SK-N-SH (cell line): ENCODE measurements around the gene ZC3H12A. TPM values are rescaled to one million over a fixed set of nuclear protein-coding genes. Genes with fewer than 3 reads are reported as not detected.

Source experiments
- CTCF ChIA-PET: fragments of 300-600, 350-600 bp; formaldehyde crosslinking; extraction: SDS; loops from one replicate; lab custom pipeline; 2021; lab: Yijun Ruan, JAX
- POLR2A ChIA-PET: fragments of 350-600 bp; sonication (Branson Sonifier 250); formaldehyde crosslinking; extraction: SDS; loops from one replicate; lab custom pipeline; 2020; ENCODE audit warnings: antibody characterized with exemption, inconsistent platforms; lab: Yijun Ruan, JAX
- DNase-seq: peaks from one replicate; pipeline ENCODE4 v3.0.0; 2012
- H2AFZ ChIP-seq: fragments of 200-600 bp; sonication (generic); 2 replicates; pipeline ENCODE4 v1.8.1; 2016; ENCODE audit warnings: antibody characterized with exemption, mild to moderate bottlenecking, low read depth
- H3F3A ChIP-seq: fragments of 200-600 bp; sonication (generic); replicated peaks from 2 replicates; pipeline ENCODE3; 2016; ENCODE audit warnings: antibody characterized with exemption, mild to moderate bottlenecking; ENCODE audit not compliant: insufficient read depth
- H3K27ac ChIP-seq, 2 experiments: fragments of 200-500 bp in 1 of 2; fragments of 200-600 bp in 1 of 2; sonication (Bioruptor generic) in 1 of 2; sonication (generic), shearing (Covaris generic) in 1 of 2; 2 replicates each; pipeline versions ENCODE4 v1.5.1 to v1.6.1; 2014 to 2016; ENCODE audit warnings: low read depth in 2 of 2, inconsistent platforms in 1 of 2, low read length in 1 of 2, mild to moderate bottlenecking in 1 of 2, mixed read lengths in 1 of 2
- H3K27me3 ChIP-seq: fragments of 200-600 bp; sonication (generic), shearing (Covaris generic); 2 replicates; pipeline ENCODE4 v1.6.1; 2016; ENCODE audit warnings: mixed run types; ENCODE audit not compliant: insufficient read depth
- H3K36me3 ChIP-seq, 2 experiments: fragments of 200-500 bp in 1 of 2; fragments of 200-600 bp in 1 of 2; sonication (Bioruptor generic) in 1 of 2; sonication (generic) in 1 of 2; replicated peaks in 1 of 2; 2 replicates each; pipeline versions ENCODE3 to v1.5.1; 2014 to 2016; ENCODE audit warnings: low read length in 1 of 2, mild to moderate bottlenecking in 1 of 2; ENCODE audit not compliant: insufficient read depth in 2 of 2, control insufficient read depth in 1 of 2
- H3K4me1 ChIP-seq, 2 experiments: fragments of 200-500 bp in 1 of 2; fragments of 200-600 bp in 1 of 2; sonication (Bioruptor generic) in 1 of 2; sonication (generic), shearing (Covaris generic) in 1 of 2; 2 replicates each; pipeline versions ENCODE4 v1.5.1 to v1.6.1; 2014 to 2016; ENCODE audit warnings: low read depth in 1 of 2, low read length in 1 of 2, mixed run types in 1 of 2; ENCODE audit not compliant: insufficient read depth in 2 of 2, control insufficient read depth in 1 of 2
- H3K4me2 ChIP-seq: fragments of 200-600 bp; sonication (generic), shearing (Covaris generic); 2 replicates; pipeline ENCODE4 v1.6.1; 2017; ENCODE audit warnings: mixed run types
- H3K4me3 ChIP-seq, 2 experiments: fragments of 200-500 bp in 1 of 2; fragments of 200-600 bp in 1 of 2; sonication (Bioruptor generic) in 1 of 2; sonication (generic), shearing (Covaris generic) in 1 of 2; 2 replicates each; pipeline versions ENCODE4 v1.5.1 to v1.8.1; 2014 to 2016; ENCODE audit warnings: low read depth in 2 of 2, inconsistent platforms in 1 of 2, low read length in 1 of 2, mild to moderate bottlenecking in 1 of 2, mixed read lengths in 1 of 2, moderate library complexity in 1 of 2
- H3K79me2 ChIP-seq: fragments of 200-600 bp; sonication (generic); 2 replicates; pipeline ENCODE4 v1.8.1; 2017; ENCODE audit warnings: mild to moderate bottlenecking; ENCODE audit not compliant: insufficient read depth
- H3K9ac ChIP-seq: fragments of 200-600 bp; sonication (generic); 2 replicates; pipeline ENCODE4 v1.6.1; 2017; ENCODE audit warnings: mixed run types
- H3K9me2 ChIP-seq: fragments of 200-600 bp; sonication (generic); 2 replicates; pipeline ENCODE4 v1.6.1; 2017; ENCODE audit warnings: mixed run types
- H3K9me3 ChIP-seq: fragments of 200-600 bp; sonication (generic); 2 replicates; pipeline ENCODE4 v1.6.1; 2017; ENCODE audit warnings: mixed run types, mild to moderate bottlenecking, moderate library complexity
- H4K20me1 ChIP-seq: fragments of 200-600 bp; sonication (generic); 2 replicates; pipeline ENCODE4 v1.6.1; 2017; ENCODE audit warnings: mild to moderate bottlenecking, mixed run types; ENCODE audit not compliant: insufficient read depth
- CTCF ChIP-seq: fragments of 200-600 bp; sonication (generic); IDR thresholded peaks from 2 replicates; pipeline ENCODE4 v1.6.1; 2017; ENCODE audit warnings: antibody characterized with exemption, mild to moderate bottlenecking, moderate library complexity
- EP300 ChIP-seq, 2 experiments: IDR thresholded peaks; 2 replicates each; pipeline versions ENCODE4 v1.4.0 to v1.6.1; 2012; ENCODE audit warnings: borderline replicate concordance in 1 of 2, low read depth in 1 of 2, low read length in 1 of 2
- FOSL2 ChIP-seq: IDR thresholded peaks from 2 replicates; pipeline ENCODE4 v1.4.0; 2012; ENCODE audit warnings: low read depth, mild to moderate bottlenecking, moderate library complexity, borderline replicate concordance
- FOXJ3 ChIP-seq: sonication (generic); formaldehyde crosslinking; IDR thresholded peaks from 2 replicates; pipeline ENCODE4 v1.5.1; 2020; ENCODE audit warnings: mild to moderate bottlenecking, missing genetic modification reagents
- FOXM1 ChIP-seq: IDR thresholded peaks from 2 replicates; pipeline ENCODE4 v1.4.0; 2012; ENCODE audit warnings: low read depth, mild to moderate bottlenecking
- GABPA ChIP-seq: IDR thresholded peaks from 2 replicates; pipeline ENCODE4 v1.4.0; 2012; ENCODE audit warnings: low read depth, mild to moderate bottlenecking
- IRF3 ChIP-seq: fragments of 150-350 bp; IDR thresholded peaks from 2 replicates; pipeline ENCODE4 v1.6.1; 2016; ENCODE audit warnings: mild to moderate bottlenecking, low read depth, low read length
- JUND ChIP-seq: IDR thresholded peaks from 2 replicates; pipeline ENCODE4 v1.4.0; 2012
- MEF2A ChIP-seq: IDR thresholded peaks from 2 replicates; pipeline ENCODE4 v1.4.0; 2012; ENCODE audit warnings: low read depth, borderline replicate concordance
- NFIC ChIP-seq: IDR thresholded peaks from 2 replicates; pipeline ENCODE4 v1.4.0; 2012; ENCODE audit warnings: borderline replicate concordance
- NRF1 ChIP-seq: IDR thresholded peaks from 2 replicates; pipeline ENCODE4 v1.6.1; 2012; ENCODE audit warnings: low read depth, mild to moderate bottlenecking, low read length
- POLR2AphosphoS5 ChIP-seq: IDR thresholded peaks from 2 replicates; pipeline ENCODE4 v1.6.1; 2012; ENCODE audit warnings: low read depth, low read length
- RFX5 ChIP-seq: IDR thresholded peaks from 2 replicates; pipeline ENCODE4 v1.6.1; 2012; ENCODE audit warnings: mild to moderate bottlenecking, improper control_type of control experiment, low read length
- SIN3A ChIP-seq: IDR thresholded peaks from 2 replicates; pipeline ENCODE4 v1.6.1; 2012; ENCODE audit warnings: low read depth, mild to moderate bottlenecking, low read length, moderate library complexity, borderline replicate concordance
- TAF1 ChIP-seq: IDR thresholded peaks from 2 replicates; pipeline ENCODE4 v1.6.1; 2012; ENCODE audit warnings: low read depth, mild to moderate bottlenecking, low read length, moderate library complexity, borderline replicate concordance
- YY1 ChIP-seq: IDR thresholded peaks from 2 replicates; pipeline ENCODE4 v1.4.0; 2012; ENCODE audit warnings: low read depth, mild to moderate bottlenecking
- ZBTB33 ChIP-seq: IDR thresholded peaks from 2 replicates; pipeline ENCODE4 v1.4.0; 2012; ENCODE audit warnings: low read depth, borderline replicate concordance
- WGBS: methylation state at CpG from one replicate; pipeline ENCODE4 v1.1.6; 2017; ENCODE audit warnings: low lambda C conversion rate; 5-methylcytosine and 5-hydroxymethylcytosine counted together
- polyA plus RNA-seq, 3 experiments: library from polyadenylated mRNA; depleted of rRNA; stranded (reverse); fragments of >200 nt; gene quantifications; 2 replicates each; pipeline ENCODE4 v1.2.3, GENCODE V29; 2012

ZC3H12A gene
- polyA plus RNA-seq, 1 of the 3 experiments (the other 2 are of a cell fraction): 8.9 TPM

- CTCF ChIA-PET: interaction anchor here (0.6 to 18.1 kb wide), 4 partner anchors 13 to 208 kb away, joined by 3 to 170 read pairs (median 68); partner anchors contain the start of gene MEAF6
- Histone ChIP-seq H3K36me3 (peaks cover 0 to 10% of the 10 kb centered on the region in 2 experiments), H3K27ac (peak overlapping the region; percentile 89 to 92), H3K27me3 (no peaks in the 10 kb centered on the region), H4K20me1 (no peaks in the 10 kb centered on the region), H3K4me1 (peaks cover 59 to 64% of the 10 kb centered on the region in 2 experiments), H3K9ac (peak overlapping the region; percentile 81), H2AFZ (peak overlapping the region; percentile 74; the same call in 1 of the 2 replicates), H3K4me3 (peak overlapping the region; percentile 82 to 94), H3K79me2 (peaks cover 55% of the 10 kb centered on the region), H3K9me3 (no peaks in the 10 kb centered on the region), H3K4me2 (peak overlapping the region; percentile 93), H3F3A (peaks cover 35% of the 10 kb centered on the region), H3K9me2 (no peaks in the 10 kb centered on the region)
- peak; percentile 62 for DNase-seq
- POLR2A ChIA-PET: no interaction called here
- 44% methylated on average over 12 of the region's 12 CpGs for WGBS
- TF ChIP-seq NFIC (no peak), CTCF (peak; percentile 18; the same call in 1 of the 2 replicates), SIN3A (no peak), MEF2A (no peak), RFX5 (no peak), TAF1 (no peak)
Observed at GRCh38 chr1:37473431-37474045, 842 bp upstream of the ZC3H12A start.

- WGBS: 34% methylated on average over 10 of the region's 38 CpGs
- Histone ChIP-seq H3K79me2 (peaks cover 68% of the 10 kb centered on the region), H3K9me3 (no peaks in the 10 kb centered on the region), H2AFZ (no peak overlapping the region), H3K36me3 (peaks cover 0 to 10% of the 10 kb centered on the region in 2 experiments), H3K9me2 (no peaks in the 10 kb centered on the region), H3K9ac (peak overlapping the region; percentile 81), H3K4me1 (peaks cover 70 to 72% of the 10 kb centered on the region in 2 experiments), H3F3A (peaks cover 36% of the 10 kb centered on the region), H3K27me3 (no peaks in the 10 kb centered on the region), H4K20me1 (no peaks in the 10 kb centered on the region), H3K4me3 (peak overlapping the region; percentile 82 to 94), H3K4me2 (peak overlapping the region; percentile 96), H3K27ac (peak overlapping the region; percentile 43 to 96; a peak in 2 of 4 replicates)
- ChIA-PET POLR2A (interaction anchor here (3.7 kb wide), 1 partner anchor 10 kb away, joined by 16 read pairs; no protein-coding TSS in a partner anchor), CTCF (interaction anchor here (0.8 to 18.1 kb wide), 5 partner anchors 11 to 40 kb away, joined by 3 to 170 read pairs (median 13); partner anchors contain the start of gene MEAF6)
- no peak for DNase-seq
- TF ChIP-seq YY1 (no peak), FOXM1 (no peak), IRF3 (no peak), EP300 (IDR thresholded peaks at IDR 0.05; ENCODE audit: borderline replicate concordance in 1 of 2, low read depth in 1 of 2, low read length in 1 of 2) (no peak), POLR2AphosphoS5 (no peak), GABPA (no peak), SIN3A (no peak), FOXJ3 (CRISPR knock-in tag) (no peak), ZBTB33 (no peak), NRF1 (no peak), FOSL2 (no peak), JUND (no peak)
Observed at GRCh38 chr1:37474697-37475379, 458 bp downstream of the ZC3H12A start.
